Central memory CD4-positive, alpha-beta T cell (primary cell): Measurements from ENCODE around the gene RILPL1.
"Not testable (repeated sequence)": the region's sequence is repeated elsewhere in the genome, so short reads cannot be mapped to it uniquely, and the experiment has no call there.

ENCODE experiments used
- DNase-seq: peaks from one replicate; pipeline ENCODE4 v3.0.0; 2022
- total RNA-seq, 3 experiments: gene quantifications; one replicate each; lab custom pipeline; 2026; lab: John Stamatoyannopoulos, UW

Gene RILPL1, protein sequence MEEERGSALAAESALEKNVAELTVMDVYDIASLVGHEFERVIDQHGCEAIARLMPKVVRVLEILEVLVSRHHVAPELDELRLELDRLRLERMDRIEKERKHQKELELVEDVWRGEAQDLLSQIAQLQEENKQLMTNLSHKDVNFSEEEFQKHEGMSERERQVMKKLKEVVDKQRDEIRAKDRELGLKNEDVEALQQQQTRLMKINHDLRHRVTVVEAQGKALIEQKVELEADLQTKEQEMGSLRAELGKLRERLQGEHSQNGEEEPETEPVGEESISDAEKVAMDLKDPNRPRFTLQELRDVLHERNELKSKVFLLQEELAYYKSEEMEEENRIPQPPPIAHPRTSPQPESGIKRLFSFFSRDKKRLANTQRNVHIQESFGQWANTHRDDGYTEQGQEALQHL
- 4.4 to 8.6 (median 8.5) reads per million in 3 experiments for total RNA-seq

DNA sequence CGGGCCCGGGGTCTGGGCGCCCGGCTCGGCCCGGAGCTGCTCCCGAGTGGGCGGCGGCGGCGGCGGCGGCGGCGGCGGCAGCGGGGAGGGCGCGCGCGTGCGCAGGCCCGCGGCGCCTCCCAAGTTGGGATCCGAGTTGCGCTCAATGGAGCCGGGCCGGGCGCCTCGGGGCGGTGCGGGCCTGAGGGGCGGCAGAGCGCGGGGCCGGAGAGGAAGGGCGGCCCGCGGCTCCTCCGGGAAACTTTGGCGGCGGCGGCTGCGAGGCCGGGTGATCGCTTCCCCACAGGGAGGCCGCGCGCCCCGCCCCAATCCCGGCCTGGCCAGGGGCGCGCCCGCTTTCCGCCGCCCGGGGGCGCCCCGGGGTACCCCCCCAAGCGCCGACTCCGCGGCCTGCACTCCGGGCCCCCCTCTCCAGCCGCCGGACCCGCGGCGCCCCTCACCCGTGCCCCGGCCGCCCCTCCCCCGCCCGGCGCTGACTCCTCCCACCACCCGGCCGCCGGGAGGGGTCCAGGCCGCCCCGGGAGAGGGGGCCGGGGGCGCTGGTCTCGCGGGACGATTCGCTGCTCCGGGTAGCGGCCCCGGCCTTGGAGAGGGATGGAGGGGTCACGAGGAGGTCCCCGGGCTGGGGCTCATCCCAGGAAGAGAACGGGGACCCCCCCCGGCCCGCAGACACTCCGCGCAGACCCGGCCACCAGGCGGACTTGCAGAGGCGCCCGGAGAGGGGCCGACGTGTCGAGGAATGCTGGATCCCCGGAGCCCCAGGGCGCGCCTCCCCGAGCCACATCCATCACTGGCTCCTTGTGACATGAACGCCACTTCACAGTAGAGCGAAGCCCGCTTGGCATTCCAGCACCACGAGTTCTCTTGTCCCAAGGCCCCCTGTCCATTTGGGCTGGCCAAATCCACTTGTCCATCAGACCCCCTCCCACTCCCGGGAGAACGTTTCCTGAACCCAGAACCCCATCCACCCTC is at the start of gene RILPL1:
Gene RILPL1, minus strand, starts transcription at position 48 of the 972 bp plus-strand sequence. CDS start 237 bp downstream, outside the sequence.
- peak; percentile 40 for DNase-seq

DNA sequence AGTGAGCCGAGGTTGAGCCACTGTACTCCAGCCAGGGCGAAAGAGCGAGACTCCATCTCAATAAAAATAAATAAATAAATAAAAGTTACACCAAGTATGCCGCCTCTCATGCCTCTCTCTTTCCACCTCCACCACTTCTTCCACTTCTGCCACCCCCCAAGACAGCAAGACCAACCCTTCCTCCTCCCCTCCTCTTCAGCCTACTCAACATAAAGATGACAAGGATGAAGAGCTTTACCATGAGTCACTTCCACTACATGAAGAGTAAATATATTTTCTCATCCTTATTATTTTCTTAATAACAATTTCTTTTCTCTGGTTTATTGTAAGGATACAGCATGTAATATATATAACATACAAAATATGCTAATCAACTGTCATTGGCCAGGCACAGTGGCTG is 47.3 kb upstream of the RILPL1 start:
- no peak for DNase-seq

DNA sequence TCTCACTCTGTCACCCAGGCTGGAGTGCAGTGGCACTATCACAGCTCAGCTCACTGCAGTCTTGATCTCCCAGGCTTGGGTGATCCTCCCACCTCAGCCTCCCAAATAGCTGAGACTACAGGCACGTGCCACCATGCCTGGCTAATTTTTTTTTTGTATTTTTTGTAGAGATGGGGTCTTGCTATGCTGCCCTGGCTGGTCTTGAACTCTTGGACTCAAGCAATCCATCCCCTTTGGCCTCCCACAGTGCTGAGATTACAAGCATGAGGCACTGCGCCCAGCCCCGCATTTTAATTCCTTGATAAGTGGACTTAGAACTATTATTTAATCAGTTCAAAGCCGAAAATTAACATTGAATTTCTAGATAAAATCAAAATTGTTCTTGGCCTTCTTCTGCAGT is 45.3 kb upstream of the RILPL1 start:
- not testable (repeated sequence) for DNase-seq

DNA sequence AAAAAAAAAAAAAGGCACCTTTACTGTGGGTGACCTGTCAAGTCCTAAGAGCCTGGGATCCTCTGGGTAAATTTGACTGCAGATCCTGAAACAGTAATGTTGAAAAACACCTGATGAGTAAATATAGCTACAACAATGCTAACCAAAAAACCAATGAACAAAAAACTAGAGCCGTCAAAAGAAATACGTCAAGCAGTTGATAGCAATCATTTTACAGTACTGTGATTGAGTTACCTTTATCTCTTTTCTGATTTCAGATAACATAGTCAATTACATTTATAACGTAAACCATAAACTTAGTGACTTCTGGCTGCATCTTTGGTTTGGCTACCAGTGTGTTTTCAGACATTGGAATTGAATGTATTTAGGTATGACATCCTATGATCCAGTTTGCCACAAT is 44.7 kb upstream of the RILPL1 start:
- DNase-seq, result no peak

DNA sequence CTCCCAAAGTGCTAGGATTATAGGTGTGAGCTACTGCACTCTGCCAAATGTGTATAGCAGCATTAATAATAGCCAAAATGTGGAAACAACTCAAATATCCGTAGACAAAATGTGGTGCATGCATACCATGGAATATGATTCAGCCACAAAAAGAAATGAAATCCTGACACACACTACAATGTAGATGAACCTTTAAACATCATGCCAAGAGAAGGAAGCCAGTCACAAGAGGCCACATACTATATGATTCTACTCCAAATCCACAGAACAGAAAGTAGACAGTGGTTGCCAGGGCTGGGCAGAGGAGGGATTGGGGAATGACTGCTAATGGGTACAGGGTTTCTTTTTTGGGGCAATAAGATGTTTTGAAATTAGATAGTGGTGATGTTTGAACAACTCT is 43.1 kb upstream of the RILPL1 start:
- no peak for DNase-seq

DNA sequence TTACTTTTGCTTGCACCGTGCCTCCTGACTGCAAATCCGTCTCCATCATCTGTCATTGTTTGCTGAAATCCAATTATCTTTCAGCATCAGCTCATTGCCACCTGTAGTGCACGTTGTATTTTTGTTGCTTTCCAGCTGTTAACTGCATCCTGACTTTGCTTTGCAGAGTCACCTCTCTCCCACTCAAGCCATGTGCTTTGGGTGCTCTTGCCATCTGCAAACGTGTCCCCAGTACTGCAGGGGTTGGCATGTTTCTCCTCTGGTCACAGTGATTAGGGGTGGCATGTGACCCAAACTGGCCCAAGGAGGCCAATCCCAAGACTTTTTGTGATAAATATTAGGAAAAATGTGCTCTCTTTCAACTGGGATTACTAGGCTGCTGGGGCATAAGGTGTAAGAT is 40.4 kb upstream of the RILPL1 start:
- DNase-seq, result no peak

DNA sequence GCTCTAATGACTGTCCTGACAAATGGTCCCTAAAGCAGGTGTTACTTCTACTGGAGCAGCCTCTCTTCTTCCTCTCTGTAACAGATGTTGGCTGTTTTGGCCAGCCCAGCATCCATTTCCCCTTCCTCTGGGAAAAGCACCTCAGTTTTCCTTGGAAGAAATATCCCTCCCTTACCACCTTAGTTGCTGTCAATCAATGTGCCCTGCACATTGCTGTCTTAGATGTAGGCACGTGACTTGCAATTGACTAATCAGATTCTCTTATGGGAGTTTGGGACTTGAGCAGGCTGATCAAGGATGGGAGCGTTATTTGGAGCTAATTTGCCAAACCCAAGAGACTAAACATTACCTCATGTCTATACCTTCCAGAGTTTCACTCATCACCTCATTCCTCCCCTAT is 38.9 kb upstream of the RILPL1 start:
- DNase-seq, result no peak

DNA sequence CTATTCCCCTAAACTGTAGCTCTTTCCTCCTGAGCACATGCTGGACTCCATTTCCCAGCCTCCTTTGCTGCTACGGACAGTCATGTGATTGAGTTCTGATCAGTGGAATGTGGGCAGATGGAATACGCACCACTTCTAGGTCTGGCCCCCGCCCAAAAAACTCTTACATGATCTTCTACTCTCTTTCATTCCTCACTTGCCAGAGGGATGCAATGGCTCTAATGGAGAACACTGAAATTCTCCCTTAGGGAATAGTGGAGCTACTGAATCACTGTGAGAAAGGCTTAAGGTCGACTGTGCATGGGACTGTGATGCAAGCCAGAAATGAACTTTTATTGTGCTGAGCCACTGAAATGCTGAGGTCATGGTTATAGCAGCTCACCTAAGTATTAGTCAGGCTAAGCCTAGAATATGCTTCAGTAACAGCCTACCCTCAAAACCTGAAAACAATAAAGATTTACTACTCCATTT is 37.9 kb upstream of the RILPL1 start:
- DNase-seq, result no peak

DNA sequence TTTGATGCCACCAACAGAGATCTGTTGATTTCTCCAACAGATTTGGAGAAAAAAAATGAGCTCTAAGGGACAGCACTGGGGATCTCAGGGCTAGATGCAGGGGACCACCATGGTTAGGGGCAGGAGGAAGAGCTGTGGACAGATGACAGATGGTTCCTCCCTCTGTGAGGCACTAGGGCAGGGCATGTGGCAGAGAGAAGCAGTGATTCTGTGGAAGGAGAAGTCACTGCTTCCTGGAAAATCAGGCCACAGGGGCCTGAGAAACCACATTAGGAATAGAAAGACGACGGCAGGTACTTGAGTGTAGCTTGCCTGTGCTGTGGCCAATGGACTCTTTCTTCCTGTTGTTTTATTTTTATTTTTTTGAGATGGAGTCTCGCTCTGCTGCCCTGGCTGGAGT is 25.9 kb upstream of the RILPL1 start:
- no peak for DNase-seq

DNA sequence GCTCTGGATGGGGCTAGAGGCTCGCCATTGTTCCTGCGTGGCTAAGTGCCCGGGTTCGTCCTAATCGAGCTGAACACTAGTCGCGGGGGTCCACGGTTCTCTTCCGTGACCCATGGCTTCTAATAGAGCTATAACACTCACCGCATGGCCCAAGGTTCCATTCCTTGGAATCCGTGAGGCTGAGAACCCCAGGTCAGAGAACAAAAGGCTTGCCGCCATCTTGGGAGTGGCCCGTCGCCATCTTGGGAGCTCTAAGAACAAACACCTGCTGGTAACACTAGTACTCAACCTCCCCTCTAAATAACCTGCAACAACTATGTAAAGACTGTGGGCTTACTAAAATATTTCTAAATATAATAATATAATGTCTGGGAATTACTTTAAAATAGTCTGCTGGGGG is 25.0 kb upstream of the RILPL1 start:
- not testable (repeated sequence) for DNase-seq

DNA sequence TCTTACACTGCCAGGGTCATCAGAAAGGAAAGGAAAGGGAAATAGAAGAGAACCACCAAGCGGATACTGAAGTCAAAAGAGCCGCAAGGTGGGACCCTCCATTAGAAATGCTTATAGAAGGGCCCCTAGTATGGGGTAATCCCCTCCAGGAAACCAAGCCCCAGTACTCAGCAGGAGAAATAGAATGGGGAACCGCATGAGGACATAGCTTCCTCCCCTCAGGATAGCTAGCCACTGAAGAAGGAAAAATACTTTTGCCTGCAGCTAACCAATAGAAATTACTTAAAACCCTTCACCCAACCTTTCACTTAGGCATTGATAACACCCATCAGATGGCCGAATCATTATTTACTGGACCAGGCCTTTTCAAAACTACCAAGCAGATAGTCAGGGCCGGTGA is 21.3 kb upstream of the RILPL1 start:
- not testable (repeated sequence) for DNase-seq

DNA sequence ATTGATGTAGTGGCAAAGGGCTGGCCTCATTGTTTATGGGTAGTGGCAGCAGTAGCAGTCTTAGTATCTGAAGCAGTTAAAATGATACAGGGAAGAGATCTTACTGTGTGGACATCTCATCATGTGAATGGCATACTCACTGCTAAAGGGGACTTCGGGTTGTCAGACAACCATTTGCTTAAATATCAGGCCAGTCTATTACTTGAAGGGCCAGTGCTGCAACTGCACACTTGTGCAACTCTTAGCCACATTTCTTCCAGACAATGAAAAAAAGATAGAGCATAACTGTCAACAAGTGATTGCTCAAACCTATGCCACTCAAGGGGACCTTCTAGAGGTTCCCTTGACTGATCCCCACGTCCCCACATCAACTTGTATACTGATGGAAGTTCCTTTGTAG is 20.6 kb upstream of the RILPL1 start:
- not testable (repeated sequence) for DNase-seq

DNA sequence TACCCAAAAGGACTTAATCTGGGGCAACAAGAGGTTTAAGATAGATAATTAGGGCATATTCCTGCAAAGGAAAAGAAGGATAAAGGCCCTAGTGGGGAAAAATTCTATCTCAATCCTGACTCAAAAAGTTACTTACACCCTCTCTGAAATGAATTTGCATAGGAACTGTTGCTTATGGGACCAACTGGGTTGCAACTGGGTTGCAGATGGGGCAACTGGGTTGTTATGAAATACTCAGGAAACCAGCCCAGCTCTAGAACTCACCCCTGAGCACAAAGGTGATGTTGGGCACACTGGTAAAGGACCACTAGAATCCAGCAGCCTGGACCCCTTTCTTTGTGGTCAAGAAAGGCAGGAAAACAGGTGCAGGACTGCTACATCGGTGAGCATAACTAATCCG is 17.2 kb upstream of the RILPL1 start:
- DNase-seq, result no peak

DNA sequence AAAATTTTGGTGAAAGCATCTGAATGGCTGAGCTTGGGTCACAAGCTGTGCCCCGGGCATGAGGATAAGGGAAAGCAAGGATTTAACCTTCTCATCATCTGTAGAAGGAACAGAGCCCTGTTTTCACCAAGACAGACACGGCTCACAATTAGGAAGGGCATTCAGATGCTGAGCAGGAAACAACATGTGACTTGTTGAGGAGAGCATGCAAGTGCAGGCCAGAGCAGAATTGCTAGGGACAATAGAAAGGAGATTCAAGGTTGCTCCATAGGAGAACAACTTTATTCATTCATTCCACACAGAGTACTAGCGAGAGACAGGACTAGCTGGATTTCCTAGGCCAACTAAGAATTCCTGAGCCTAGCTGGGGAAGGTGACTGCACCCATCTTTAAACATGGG is 14.6 kb upstream of the RILPL1 start:
- DNase-seq, result no peak

DNA sequence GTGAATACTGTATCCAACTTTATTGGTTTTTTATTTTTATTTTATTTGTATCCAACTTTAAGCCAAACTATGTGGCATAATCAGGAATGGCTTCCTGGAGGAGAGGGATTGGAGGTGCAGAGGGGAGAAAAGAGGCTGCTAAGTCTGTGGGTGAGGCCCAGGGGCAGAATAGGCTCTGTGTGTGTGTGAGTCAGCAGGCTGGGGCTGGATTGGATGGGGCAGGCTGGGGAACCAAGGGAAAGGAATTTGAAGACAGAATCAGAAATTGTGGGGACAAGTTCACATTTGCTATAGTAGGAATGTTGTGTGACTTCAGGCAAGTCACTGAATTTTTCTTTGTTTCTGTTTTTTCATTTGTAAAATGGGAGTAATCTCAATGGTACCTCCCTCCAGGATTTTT is 12.8 kb upstream of the RILPL1 start:
- DNase-seq, result no peak

DNA sequence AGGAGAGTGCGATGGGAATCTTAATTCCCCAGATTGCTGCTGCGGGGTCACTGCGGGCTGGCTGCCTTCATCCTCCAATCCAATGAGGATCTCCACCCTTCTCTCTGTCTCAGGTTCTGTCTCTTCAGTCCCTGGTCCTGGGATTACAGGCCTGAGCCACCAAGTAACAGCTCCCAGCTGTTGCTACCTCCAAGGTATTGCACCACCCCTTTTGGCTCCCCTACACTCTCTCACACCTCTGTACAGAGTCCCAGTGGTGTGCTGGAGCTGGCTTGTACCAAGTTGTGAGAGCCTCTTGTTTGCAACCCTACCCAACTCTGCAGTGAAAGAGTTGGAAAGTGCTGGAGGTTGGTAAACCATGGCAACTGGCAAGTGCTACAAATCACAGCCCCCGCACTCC is 10.0 kb upstream of the RILPL1 start:
- DNase-seq, result no peak

DNA sequence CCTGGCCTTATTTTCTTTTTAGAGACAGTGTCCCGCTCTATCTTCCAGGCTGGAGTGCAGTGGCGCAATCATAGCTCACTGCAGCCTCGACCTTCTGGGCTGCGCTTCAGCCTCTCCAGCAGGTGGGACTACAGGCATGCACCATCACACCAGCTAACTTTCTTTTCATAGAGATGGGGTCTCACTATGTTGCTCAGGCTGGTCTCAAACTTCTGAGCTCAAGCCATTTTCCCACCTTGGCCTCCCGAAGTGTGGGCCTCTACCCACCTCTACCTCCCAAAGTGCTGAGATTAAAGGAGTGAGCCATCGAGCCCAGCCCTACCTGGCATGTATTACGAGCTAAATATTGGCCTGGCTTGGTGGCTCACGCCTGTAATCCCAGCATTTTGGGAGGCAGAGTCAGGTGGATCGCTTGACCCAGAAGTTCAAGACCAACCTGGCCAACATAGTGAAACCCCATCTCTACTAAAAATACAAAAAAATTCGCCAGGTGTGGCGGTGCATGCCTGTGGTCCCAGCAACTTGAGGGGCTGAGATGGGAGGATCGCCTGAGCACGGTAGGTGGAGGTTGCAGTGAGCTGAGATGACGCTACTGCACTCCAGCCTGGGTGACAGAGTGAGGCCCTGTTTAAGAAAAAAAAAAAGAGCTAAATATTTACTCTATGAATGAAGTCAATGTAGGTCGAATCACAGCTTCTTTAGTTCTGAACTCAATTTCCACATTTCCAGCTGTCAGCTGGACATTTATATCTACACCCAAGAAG is 7.6 kb upstream of the RILPL1 start:
- no peak for DNase-seq

DNA sequence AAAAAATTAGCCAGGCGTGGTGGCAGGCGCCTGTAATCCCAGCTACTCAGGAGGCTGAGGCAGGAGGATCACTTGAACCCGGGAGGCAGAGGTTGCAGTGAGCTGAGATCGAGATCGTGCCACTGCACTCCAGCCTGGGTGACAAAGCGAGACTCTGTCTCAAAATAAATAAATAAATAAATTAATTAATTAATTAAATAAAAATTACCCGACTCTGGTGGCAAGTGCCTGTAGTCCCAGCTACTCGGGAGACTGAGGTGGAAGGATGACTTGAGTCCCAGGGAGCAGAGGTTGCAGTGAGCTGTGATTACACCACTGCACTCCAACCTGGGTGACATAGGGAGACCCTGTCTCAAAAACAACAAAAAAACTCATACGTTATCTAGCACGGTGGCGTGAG is 2.4 kb upstream of the RILPL1 start:
- DNase-seq, result not testable (repeated sequence)

DNA sequence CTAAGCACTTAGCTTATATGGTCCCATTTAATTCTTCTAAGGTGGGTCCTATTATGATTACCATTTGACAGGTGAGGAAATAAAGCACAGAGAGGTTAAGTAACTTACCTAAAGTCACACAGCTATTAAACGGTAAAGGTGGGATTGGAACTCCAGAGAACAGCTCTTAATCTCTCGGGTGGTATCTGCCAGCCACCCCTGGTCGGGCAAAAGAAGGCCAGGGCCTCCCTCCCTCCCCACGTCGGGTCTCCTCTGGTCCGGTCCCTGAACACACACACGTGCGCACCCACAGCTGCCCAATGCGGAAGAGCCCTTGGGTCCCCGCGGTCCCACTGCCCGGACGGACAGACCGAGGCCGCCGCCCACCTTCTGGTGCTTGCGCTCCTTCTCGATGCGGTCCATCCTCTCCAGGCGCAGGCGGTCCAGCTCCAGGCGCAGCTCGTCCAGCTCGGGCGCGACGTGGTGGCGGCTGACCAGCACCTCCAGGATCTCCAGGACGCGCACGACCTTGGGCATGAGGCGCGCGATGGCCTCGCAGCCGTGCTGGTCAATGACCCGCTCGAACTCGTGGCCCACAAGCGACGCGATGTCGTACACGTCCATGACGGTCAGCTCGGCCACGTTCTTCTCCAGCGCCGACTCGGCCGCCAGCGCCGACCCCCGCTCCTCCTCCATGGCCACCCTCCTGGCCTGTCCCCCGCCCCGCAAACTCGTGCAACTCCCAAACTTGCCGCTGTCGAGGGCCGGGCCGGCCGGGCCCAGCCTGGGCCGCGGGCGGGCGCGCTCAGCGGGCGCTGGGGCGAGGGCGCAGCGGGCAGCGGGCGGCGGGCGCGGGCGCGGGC is 490 bp downstream of the RILPL1 start:
- DNase-seq, result no peak

DNA sequence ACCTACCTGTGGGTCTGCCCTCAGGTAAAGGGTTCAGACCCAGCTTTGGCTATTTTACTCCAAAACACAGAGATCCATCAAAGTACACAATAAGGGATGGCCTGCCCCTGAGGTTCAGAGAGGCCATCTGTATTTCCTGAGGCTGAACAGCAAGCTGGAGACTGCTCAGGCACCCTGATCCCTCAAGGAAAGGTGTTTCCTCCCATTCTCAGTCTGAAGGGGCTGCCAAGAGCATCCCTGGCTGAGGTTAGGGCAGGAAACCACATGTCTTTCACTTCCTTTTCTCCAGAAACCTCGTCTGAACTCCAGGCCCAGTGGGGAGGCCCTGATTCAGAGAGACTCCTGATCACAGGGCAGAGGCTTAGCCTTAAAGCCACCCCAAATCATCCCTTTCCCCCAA is 1.5 kb downstream of the RILPL1 start:
- no peak for DNase-seq

DNA sequence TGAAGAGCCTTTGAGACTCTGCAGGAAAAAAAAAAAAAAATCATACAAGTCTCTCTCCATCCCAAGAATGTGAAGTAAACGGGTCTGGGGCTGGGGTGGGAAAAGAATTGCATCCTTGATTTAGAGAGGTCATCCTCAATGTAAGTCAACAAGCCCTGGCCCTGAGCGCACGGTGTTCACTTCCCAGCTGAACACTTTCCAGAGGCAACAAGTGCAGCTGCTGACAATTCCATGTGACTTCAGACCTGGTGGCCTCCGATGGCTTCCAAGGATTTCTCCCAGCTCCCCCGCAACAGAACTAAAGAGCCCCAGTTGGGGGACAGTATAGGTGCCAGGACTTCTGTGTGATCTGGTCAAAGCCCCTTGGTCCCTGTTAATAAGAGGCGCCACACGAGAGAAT is 2.4 kb downstream of the RILPL1 start:
- DNase-seq, result no peak

DNA sequence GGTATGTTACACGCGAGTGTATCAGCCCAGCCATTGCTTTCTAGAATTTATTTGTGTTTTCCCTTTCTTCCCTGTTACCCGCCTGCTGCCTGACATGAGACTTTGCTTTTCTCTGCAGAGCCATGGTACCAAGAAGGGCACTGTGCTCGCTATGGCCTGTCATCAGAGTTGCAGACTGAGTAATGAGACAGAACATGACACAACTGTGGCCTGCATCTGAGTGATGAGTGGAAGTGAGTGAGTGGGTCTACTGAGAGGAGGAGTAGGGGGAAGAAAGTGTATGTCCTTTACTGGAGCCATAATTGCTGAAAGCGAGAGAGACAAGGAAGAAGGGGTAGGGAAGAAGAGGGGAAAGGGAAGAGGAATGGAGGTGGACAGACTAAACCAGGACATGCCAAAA is 2.9 kb downstream of the RILPL1 start:
- DNase-seq, result no peak
